ENCODE measurements around the gene GRAMD2A.

The GRAMD2A gene

GRCh38 chr15:72197460-72198355 lies at the start of gene GRAMD2A:
Gene GRAMD2A, minus strand, starts transcription at chr15:72197787.
- DNase-seq, result peak; percentile 58

DNA sequence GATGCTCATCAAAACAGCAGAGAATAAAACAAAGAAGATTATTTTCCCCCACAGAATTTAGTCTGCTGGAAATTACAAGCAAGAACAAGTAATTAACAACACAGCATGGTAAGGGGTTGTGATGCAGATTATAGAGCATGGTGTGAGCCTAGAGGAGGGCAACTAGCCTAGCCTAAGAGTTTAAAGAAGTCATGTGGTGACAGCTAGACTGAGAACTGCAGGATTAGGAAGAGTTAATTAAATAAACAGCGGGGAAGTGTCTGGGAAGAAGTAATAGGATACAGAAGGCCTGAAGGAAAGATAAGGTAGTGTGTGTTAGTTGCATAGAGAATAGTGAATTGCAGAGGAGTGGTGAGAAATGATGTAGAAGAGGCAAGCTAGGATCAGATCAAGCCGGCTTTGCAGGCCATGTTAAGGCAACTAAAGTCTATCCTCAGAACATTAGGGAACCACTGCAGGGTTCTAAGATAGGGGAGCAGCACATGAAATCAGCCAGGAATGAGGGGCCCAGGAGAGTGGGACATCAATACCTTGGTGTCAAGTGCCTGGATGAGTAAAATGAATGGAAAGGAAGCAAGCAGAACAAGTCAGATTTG lies 45.3 kb upstream of the GRAMD2A start:
- DNase-seq, result no peak

DNA sequence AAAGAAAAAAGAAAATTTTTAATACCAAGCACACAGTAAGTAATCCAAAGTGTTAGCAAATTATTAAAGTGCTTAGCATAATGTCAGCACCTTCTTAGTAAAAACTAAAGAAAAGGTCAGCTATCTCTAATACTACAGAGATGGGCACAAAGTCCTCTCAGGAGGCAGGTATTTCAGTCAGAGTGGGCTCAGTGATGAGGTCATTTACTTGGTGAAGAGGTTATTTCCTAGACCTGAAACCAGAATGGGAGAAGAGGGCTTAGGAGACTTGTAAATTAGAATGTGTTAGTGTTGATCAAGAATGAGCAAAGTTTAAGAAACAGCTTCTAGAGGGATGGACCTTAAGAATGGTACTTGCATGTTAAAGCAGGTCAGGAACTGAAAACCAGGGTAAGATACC lies 42.1 kb upstream of the GRAMD2A start:
- DNase-seq, result no peak

DNA sequence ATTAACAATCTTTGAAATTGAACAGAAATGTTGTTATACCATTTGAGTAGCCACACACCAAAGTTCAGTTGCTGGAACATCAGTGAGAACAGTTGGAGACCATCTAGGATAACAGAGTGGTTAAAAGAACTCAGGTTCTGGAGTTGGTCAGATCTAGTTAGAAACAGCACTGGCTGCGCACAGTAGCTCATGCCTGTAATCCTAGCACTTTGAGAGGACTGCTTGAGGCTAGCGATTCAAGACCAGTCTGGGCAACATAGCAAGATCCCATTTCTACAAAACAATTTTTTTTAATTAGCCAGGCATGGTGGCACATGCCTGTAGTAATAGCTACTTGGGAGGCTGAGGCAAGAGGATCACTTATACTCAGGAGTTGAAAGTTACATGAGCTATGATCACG lies 41.0 kb upstream of the GRAMD2A start:
- no peak for DNase-seq

DNA sequence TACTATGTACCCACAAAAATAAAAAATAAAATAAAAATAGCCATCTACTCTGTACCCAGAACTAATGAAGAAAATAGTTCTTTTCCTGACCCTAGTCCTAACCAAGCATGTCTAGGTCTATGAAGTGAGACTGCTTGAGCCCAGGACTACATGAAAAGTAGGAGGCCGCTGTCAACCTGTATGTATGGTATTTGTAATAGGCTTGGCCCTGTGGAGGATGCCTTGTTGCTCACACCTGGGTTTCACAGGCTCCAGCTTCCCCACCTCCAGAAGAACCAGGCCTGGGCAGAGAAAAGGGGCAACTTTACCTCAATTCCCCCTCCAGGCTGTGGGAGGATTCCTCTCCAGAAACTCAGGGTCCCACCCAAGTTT lies 40.3 kb upstream of the GRAMD2A start:
- peak; percentile 19 for DNase-seq

DNA sequence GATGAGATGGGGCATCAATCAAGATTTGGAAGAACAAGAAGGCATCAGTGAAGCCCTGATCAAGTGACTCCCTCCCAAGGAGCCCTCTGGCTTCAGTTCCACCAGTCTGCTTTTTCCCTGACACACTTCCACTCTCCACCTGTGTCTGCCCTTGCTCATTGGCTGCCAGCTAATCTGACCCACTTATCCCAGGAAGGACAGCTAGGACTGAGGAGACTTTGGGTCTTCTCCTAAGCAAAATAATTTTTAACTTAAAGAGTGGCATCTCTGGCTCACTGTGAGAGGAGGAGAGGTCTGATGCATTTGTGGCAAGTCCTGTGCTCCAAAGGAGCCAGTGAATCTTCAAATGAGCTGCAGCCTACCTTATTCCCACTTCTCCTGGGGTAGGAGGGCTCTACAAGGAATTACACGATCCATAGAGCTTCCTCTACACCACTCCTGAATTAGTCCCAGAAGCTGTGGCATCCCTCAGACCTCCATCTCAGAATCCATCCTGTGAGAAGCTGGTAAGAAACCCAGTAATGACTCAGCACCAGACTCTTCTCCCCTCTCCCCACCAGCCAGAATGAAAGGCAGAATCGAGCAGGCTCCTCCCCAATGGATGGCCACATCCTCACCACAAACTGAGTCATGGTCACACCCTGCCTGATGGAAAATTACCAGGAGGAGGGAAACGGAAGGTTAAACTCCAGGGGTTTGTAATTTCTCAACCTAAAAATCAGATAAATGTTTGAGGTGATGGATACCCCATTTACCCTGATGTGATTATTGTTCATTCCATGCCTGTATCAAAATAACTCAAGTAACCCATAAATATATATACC lies 39.7 kb upstream of the GRAMD2A start:
- DNase-seq, result peak; percentile 94

DNA sequence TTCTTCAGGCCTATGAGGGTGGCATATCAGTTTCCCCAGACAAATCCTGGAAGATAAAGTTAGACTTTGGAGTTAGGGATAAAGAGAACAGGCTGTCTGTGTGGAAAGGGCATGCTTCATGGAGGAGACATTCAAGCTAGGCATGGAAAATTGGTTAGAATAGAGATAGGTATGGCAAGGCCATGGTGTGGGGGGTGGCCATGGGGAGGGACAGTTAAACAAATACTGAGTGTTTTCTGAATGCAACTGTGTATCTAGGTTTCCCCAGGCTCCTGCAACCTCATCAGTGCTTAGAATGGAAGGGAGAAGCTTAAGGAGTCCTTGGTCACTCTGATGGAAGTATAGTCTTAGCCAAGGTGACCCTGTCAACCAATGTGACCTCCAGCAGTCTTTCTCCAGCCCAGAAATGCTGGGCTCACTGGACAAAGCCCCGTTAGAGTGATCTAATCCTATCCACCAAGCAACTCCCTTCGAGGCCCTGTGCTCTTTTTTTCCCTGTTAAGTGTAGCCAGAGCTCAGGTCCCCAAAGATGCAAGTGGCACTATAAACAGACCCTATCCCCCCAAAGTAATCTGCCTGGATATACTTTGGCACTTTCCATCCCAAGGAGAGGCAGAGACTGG lies 38.9 kb upstream of the GRAMD2A start:
- DNase-seq, result no peak

DNA sequence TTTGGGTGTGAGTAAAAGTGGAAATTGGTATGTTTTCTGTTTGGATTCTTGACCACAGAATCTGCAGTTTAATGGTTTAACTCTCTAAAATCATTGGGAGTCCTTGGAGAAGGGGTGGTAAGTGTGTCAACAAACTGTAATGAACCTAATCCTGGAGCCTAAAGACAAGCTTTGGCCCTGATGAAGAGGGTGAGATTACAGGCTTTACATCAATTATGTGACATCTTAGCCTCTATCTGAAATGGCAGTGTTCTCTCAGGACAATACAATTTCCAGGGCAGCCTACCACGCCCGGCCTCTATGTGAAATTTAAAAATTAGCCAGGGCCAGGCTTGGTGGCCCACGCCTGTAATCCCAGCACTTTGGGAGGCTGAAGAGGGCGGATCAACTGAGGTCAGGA lies 37.7 kb upstream of the GRAMD2A start:
- DNase-seq, result no peak

GRCh38 chr15:72233769-72234168 lies 36.2 kb upstream of the GRAMD2A start:
- no peak for DNase-seq

- peak; percentile 75 for DNase-seq
Observed at GRCh38 chr15:72231833-72232478, 34.4 kb upstream of the GRAMD2A start.

DNA sequence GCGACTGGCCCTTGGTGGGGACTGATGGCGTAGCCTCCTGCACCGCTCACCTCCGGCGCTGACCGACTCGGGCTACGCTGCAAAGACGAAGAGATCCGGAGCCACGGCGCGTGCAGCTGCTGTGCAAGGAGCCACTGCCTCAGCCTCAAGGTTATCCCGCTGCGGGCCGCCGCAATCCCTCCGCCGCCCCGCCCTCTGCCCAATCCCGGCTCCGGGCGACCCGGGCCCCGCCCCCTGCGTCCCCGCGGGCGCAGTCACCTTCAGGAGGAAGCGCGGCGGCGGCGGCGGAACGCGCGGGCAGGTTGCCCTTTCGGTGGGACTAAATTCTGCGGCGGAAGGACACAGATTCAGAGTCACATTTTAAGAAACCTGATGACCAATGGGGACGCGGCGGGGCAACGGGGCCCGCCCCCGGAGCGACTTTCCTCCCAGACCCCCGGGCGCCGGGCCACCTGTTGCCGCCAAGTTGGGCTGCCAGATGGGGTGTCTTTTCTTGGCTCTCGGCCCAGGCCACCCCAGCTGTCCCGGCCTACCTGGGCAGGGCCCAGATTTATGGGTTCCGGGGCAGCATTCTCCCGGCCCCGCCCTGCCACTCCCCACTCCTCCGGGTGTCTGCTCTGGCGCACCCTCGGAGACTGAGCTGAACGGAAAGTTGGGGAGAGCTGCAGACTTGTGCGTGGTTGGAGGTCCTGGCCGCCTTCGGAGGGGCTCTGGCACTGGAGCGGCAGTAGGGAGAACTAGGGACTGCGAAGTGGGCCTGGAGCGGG lies 33.7 kb upstream of the GRAMD2A start, which contains the start of gene PKM:
Gene PKM, minus strand, starts transcription at position 125 of the 767 bp plus-strand sequence. CDS start 12,093 bp downstream, outside the sequence.
- DNase-seq, result peak; percentile 99

DNA sequence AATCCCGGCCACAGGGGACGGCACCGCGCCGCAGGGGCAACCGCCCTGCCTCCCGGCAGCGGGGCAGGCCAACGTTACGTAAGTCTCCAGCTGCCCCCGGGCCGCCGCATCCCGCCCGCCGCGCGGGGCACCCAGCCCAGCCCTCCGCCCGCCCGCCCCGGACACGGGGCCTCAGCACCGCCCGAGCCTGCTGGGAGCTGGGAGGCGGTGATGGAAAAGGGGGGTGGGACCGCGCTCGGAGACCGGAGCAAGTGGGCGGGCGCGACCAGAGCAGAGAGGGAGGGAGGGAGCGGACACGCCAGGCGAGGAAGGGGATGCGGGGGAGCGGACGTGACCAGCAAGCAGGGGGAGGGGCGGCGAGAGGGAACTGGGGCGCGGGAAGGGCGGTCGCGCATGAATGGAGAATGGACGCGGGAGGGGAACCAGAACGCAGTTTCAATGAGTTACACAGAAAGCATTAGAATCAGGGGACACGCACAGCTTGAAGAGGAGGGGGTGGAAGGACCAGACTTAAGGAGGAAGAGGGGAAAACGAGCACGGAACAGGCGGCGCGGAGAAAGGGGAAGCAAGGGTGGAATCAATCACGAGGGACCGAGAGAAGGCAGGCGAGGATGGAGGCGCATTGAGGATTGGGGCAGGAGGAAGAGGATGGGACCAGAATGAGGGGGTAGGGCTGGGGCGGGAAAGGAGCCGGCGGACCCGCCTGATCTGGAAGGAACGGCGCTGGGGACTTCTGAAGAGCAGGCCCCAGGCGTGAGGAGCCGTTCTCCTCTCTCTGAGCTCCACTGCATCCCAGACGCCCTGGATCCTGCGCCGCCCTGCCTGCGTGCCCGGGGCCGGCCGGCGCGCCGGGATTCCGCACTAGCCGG lies 32.8 kb upstream of the GRAMD2A start:
- DNase-seq, result peak; percentile 93

GRCh38 chr15:72229947-72230196 lies 32.3 kb upstream of the GRAMD2A start:
- no peak for DNase-seq

DNA sequence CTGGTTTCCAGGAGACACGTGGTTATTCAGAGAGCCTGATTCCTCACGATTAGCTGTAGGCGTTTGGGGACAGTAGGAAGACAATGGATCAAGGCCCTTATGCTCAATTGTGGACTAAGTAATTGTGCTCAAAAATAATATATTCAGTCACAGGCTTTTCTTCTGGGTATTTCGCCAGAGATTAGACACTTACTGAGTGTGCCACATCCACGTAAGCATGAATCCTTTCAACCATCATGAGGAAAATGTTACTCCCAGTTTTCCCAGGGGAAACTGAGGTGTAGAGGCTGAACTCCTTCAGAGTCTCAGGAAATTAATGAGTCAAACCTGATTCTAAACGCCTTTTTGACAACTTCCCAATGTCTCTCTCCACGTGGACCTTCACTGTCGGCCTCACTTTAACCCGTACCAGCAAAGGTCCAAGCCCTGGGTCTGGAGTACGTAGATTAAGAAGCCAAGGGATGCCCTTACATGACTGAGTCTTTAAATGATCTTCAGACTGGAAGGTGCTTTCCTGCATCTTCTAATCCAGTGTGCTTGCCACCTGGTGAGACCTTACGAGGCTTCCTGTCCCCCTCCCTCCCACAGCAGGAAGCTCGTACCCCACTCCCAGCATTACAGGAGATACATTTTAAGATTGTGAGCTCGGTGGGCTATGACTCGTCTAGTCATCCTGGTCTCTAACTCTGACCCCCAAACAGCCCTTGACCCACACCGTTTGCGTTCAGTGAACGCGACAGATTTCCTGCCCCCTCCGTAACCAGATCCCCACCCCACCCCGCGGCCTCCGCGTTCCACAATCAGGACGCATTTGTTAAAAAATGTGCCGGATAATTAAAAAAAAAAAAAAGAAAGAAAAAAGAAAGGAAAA lies 31.7 kb upstream of the GRAMD2A start:
- peak; percentile 62 for DNase-seq

- DNase-seq, result peak; percentile 47
Observed at GRCh38 chr15:72227720-72228119, 30.1 kb upstream of the GRAMD2A start.

DNA sequence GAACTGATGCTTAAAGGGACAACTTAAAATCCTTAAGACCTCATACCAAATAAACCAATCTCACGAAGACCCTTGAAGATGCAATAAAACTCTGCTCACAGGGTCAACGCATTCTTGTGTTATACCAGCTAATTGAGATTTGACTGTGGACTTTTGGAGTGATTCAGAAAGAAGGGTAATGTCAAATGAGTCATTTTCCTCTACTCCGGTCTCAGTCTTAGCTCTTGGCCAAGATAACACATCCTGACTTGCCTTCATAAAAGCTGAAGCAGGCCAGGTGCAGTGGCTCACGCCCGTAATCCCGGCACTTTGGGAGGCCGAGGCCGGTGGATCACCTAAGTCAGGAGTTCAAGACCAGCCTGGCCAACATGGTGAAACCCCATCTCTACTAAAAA lies 29.6 kb upstream of the GRAMD2A start:
- DNase-seq, result peak; percentile 88

DNA sequence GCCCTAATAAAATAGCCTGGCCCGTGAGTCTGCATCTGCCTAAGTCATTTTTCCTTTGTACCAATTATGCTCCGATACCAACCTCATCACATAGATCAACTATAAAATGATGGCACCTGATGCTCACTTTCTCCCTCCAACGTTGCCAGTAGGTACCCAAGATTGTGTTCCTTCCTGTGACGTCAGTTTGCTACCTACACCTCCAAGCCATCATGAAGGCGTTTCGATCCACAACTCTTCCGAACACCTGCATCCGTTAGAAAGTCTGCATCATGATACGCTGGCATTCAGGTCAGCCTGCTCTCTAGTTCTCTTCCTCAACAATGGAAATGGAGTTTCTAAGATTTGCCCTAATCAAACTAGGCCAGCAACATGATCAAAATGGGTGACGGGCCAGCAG lies 25.7 kb upstream of the GRAMD2A start:
- no peak for DNase-seq

DNA sequence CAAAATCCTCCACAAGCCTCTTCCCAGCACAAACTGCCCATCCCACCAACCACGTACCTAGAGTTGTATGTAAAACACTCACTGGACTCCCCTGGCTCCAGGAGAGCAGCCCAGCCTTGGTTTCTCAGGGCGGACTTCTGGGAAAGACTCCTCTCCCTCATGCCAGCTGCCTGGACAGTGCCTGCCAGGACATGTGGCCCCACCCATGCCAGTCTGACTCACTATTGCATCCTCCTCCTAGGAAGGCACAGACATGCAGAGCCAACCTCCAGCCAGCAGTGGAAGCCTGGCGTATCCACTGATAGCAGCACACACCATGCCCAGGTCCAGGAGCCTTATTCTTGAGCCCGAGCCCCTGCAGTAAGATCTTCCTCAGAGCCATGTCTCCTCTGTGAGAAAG lies 24.8 kb upstream of the GRAMD2A start:
- DNase-seq, result no peak

- DNase-seq, result no peak
Observed at GRCh38 chr15:72220687-72221086, 23.1 kb upstream of the GRAMD2A start.

GRCh38 chr15:72217216-72217615 lies 19.6 kb upstream of the GRAMD2A start:
- no peak for DNase-seq
